Activated CD8-positive, alpha-beta memory T cell treated with anti-CD3 and anti-CD28 coated beads, Interleukin-2, amount 10 ng/mL, durations not matched to agents 7 days and 5 days (primary cell): ENCODE measurements around the gene CRISP1. TPM values are rescaled to one million over a fixed set of nuclear protein-coding genes. Genes with fewer than 3 reads are reported as not detected.

ENCODE experiments used
- ATAC-seq: fragments of 150-1000 bp; cut with Tn5 transposase; one replicate; pipeline ENCODE4 v1.10.0; 2021; ENCODE audit warnings: moderate library complexity
- CTCF ChIA-PET: fragments of 350-600 bp; sonication (Branson Sonifier 250); formaldehyde crosslinking; loops from one replicate; lab custom pipeline; 2021; ENCODE audit warnings: antibody characterized with exemption; lab: Charles Lee
- DNase-seq: peaks from one replicate; pipeline ENCODE4 v3.0.0-alpha.2; 2020
- H3K27ac Mint-ChIP-seq: one replicate; pipeline ENCODE4 v1.8.0; 2021; ENCODE audit warnings: mild to moderate bottlenecking, mixed read lengths
- H3K27me3 Mint-ChIP-seq: one replicate; pipeline ENCODE4 v1.8.0; 2021; ENCODE audit warnings: mixed read lengths
- H3K36me3 Mint-ChIP-seq: one replicate; pipeline ENCODE4 v1.8.0; 2021; ENCODE audit warnings: mild to moderate bottlenecking, mixed read lengths
- H3K4me1 Mint-ChIP-seq: one replicate; pipeline ENCODE4 v1.8.0; 2021; ENCODE audit warnings: mixed read lengths
- H3K4me3 Mint-ChIP-seq: one replicate; pipeline ENCODE4 v1.8.0; 2021; ENCODE audit warnings: mild to moderate bottlenecking, moderate library complexity, mixed read lengths
- H3K9me3 Mint-ChIP-seq: one replicate; pipeline ENCODE4 v1.8.0; 2022; ENCODE audit warnings: low read depth, mixed read lengths
- total RNA-seq, 2 experiments: library from RNA; stranded (reverse); gene quantifications; one replicate each; pipeline ENCODE4 v1.2.3, GENCODE V29; 2021

Gene CRISP1
- total RNA-seq, 2 experiments from 2014 or later: not detected

- H3K4me1 Mint-ChIP-seq: no peaks in the 10 kb centered on the region
- no peaks in the 10 kb centered on the region for H3K36me3 Mint-ChIP-seq
- no peaks in the 10 kb centered on the region for H3K27me3 Mint-ChIP-seq
- ATAC-seq (no peak), DNase-seq (no peak)
- no peak overlapping the region for H3K27ac Mint-ChIP-seq
- H3K4me3 Mint-ChIP-seq: no peak overlapping the region
- CTCF ChIA-PET: no interaction called here
- H3K9me3 Mint-ChIP-seq: peaks cover 13% of the 10 kb centered on the region
These were observed 22.6 kb upstream of the CRISP1 start for GRCh38 chr6:49888742-49889431.

GRCh38 chr6:49868951-49869529 lies 2.7 kb upstream of the CRISP1 start:
- CTCF ChIA-PET: no interaction called here
- no peaks in the 10 kb centered on the region for H3K4me1 Mint-ChIP-seq
- H3K9me3 Mint-ChIP-seq: peaks cover 2% of the 10 kb centered on the region
- H3K4me3 Mint-ChIP-seq: no peak overlapping the region
- no peak for DNase-seq
- no peak overlapping the region for H3K27ac Mint-ChIP-seq
- no peaks in the 10 kb centered on the region for H3K36me3 Mint-ChIP-seq
- no peak for ATAC-seq
- H3K27me3 Mint-ChIP-seq: no peaks in the 10 kb centered on the region

- Mint-ChIP-seq H3K4me3 (no peak overlapping the region), H3K27me3 (no peaks in the 10 kb centered on the region), H3K9me3 (no peaks in the 10 kb centered on the region), H3K4me1 (no peaks in the 10 kb centered on the region), H3K36me3 (no peaks in the 10 kb centered on the region), H3K27ac (no peak overlapping the region)
- CTCF ChIA-PET: no interaction called here
- ATAC-seq (no peak), DNase-seq (no peak)
These were observed 10.1 kb downstream of the CRISP1 start for GRCh38 chr6:49856282-49856681.

GRCh38 chr6:49855221-49855620 lies 11.1 kb downstream of the CRISP1 start:
- Mint-ChIP-seq H3K4me3 (no peak overlapping the region), H3K4me1 (no peaks in the 10 kb centered on the region), H3K27me3 (no peaks in the 10 kb centered on the region), H3K36me3 (no peaks in the 10 kb centered on the region), H3K9me3 (no peaks in the 10 kb centered on the region), H3K27ac (no peak overlapping the region)
- DNase-seq (no peak), ATAC-seq (no peak)
- CTCF ChIA-PET: no interaction called here

GRCh38 chr6:49852975-49853374 lies 13.4 kb downstream of the CRISP1 start:
- Mint-ChIP-seq H3K9me3 (no peaks in the 10 kb centered on the region), H3K36me3 (no peaks in the 10 kb centered on the region), H3K4me1 (no peaks in the 10 kb centered on the region), H3K27me3 (no peaks in the 10 kb centered on the region), H3K4me3 (no peak overlapping the region), H3K27ac (no peak overlapping the region)
- ATAC-seq (no peak), DNase-seq (no peak)
- CTCF ChIA-PET: no interaction called here

- CTCF ChIA-PET: interaction anchor here (0.6 to 1.3 kb wide), 4 partner anchors 233 to 317 kb away, joined by 3 to 4 read pairs (median 3); partner anchors contain the start of gene C6orf141
- ATAC-seq: peak; percentile 27
- Mint-ChIP-seq H3K4me1 (no peaks in the 10 kb centered on the region), H3K27ac (no peak overlapping the region), H3K36me3 (no peaks in the 10 kb centered on the region), H3K9me3 (no peaks in the 10 kb centered on the region), H3K27me3 (no peaks in the 10 kb centered on the region), H3K4me3 (no peak overlapping the region)
- DNase-seq: no peak
These were observed 17.0 kb downstream of the CRISP1 start for GRCh38 chr6:49849213-49849907.

GRCh38 chr6:49847673-49848072 lies 18.7 kb downstream of the CRISP1 start:
- CTCF ChIA-PET: no interaction called here
- ATAC-seq: no peak
- H3K4me1 Mint-ChIP-seq: no peaks in the 10 kb centered on the region
- no peak overlapping the region for H3K27ac Mint-ChIP-seq
- H3K36me3 Mint-ChIP-seq: no peaks in the 10 kb centered on the region
- H3K9me3 Mint-ChIP-seq: no peaks in the 10 kb centered on the region
- no peak overlapping the region for H3K4me3 Mint-ChIP-seq
- DNase-seq: no peak
- H3K27me3 Mint-ChIP-seq: no peaks in the 10 kb centered on the region

- CTCF ChIA-PET: no interaction called here
These were observed 19.3 kb downstream of the CRISP1 start for GRCh38 chr6:49847014-49847413.

GRCh38 chr6:49841424-49841823 lies 24.9 kb downstream of the CRISP1 start:
- Mint-ChIP-seq H3K27ac (no peak overlapping the region), H3K36me3 (no peaks in the 10 kb centered on the region), H3K27me3 (no peaks in the 10 kb centered on the region), H3K4me1 (no peaks in the 10 kb centered on the region), H3K4me3 (no peak overlapping the region), H3K9me3 (no peaks in the 10 kb centered on the region)
- ATAC-seq (no peak), DNase-seq (no peak)
- CTCF ChIA-PET: no interaction called here

More at GRCh38 chr6:49847014-49847413, 19.3 kb downstream of the CRISP1 start:
- DNase-seq (no peak), ATAC-seq (no peak)
- no peaks in the 10 kb centered on the region for H3K9me3 Mint-ChIP-seq
- H3K36me3 Mint-ChIP-seq: no peaks in the 10 kb centered on the region
- no peaks in the 10 kb centered on the region for H3K4me1 Mint-ChIP-seq
- H3K27me3 Mint-ChIP-seq: no peaks in the 10 kb centered on the region
- no peak overlapping the region for H3K27ac Mint-ChIP-seq
- H3K4me3 Mint-ChIP-seq: no peak overlapping the region

GRCh38 chr6:49839957-49840356 lies 26.4 kb downstream of the CRISP1 start:
- ATAC-seq (no peak), DNase-seq (no peak)
- no peak overlapping the region for H3K27ac Mint-ChIP-seq
- H3K4me3 Mint-ChIP-seq: no peak overlapping the region
- H3K9me3 Mint-ChIP-seq: no peaks in the 10 kb centered on the region
- H3K4me1 Mint-ChIP-seq: no peaks in the 10 kb centered on the region
- H3K27me3 Mint-ChIP-seq: no peaks in the 10 kb centered on the region
- CTCF ChIA-PET: no interaction called here
- no peaks in the 10 kb centered on the region for H3K36me3 Mint-ChIP-seq

GRCh38 chr6:49839162-49839561 lies 27.2 kb downstream of the CRISP1 start:
- no peak for ATAC-seq
- H3K4me3 Mint-ChIP-seq: no peak overlapping the region
- CTCF ChIA-PET: no interaction called here

GRCh38 chr6:49835140-49835539 lies 31.2 kb downstream of the CRISP1 start:
- Mint-ChIP-seq H3K27ac (no peak overlapping the region), H3K27me3 (no peaks in the 10 kb centered on the region), H3K9me3 (no peaks in the 10 kb centered on the region), H3K4me3 (no peak overlapping the region), H3K36me3 (no peaks in the 10 kb centered on the region), H3K4me1 (no peaks in the 10 kb centered on the region)
- CTCF ChIA-PET: interaction anchor here (0.6 kb wide), 1 partner anchor 302 kb away, joined by 3 read pairs; no protein-coding TSS in a partner anchor
- ATAC-seq (no peak), DNase-seq (no peak)

More at GRCh38 chr6:49839162-49839561, 27.2 kb downstream of the CRISP1 start:
- Mint-ChIP-seq H3K36me3 (no peaks in the 10 kb centered on the region), H3K27me3 (no peaks in the 10 kb centered on the region), H3K9me3 (no peaks in the 10 kb centered on the region), H3K27ac (no peak overlapping the region), H3K4me1 (no peaks in the 10 kb centered on the region)
- no peak for DNase-seq

GRCh38 chr6:49833386-49833785 lies 32.9 kb downstream of the CRISP1 start:
- Mint-ChIP-seq H3K27ac (no peak overlapping the region), H3K36me3 (no peaks in the 10 kb centered on the region), H3K27me3 (no peaks in the 10 kb centered on the region), H3K4me3 (no peak overlapping the region), H3K9me3 (no peaks in the 10 kb centered on the region), H3K4me1 (no peaks in the 10 kb centered on the region)
- ATAC-seq (no peak), DNase-seq (no peak)
- CTCF ChIA-PET: no interaction called here
